HepG2 (cell line): ENCODE results near the gene NFKBIZ. TPM values are rescaled to one million over a fixed set of nuclear protein-coding genes. Genes with fewer than 3 reads are reported as not detected.
A peak's percentile ranks its signal among the peaks of the same experiment; 100 is the strongest.

Source experiments
- ASH2L ChIP-seq: fragments of 300-600, 200-600 bp; sonication (generic); IDR thresholded peaks from 2 replicates; pipeline ENCODE4 v1.7.0; 2017; ENCODE audit warnings: low read depth, mild to moderate bottlenecking, moderate library complexity, mixed read lengths, low read length; ENCODE audit not compliant: insufficient read length
- CBX5 ChIP-seq: sonication (generic); formaldehyde crosslinking; IDR thresholded peaks from 2 replicates; pipeline ENCODE4 v1.4.0; 2020; ENCODE audit warnings: missing genetic modification reagents, borderline replicate concordance
- FOXK1 ChIP-seq: sonication (generic); formaldehyde crosslinking; IDR thresholded peaks from 2 replicates; pipeline ENCODE4 v1.4.0; 2020; ENCODE audit warnings: low read depth, missing genetic modification reagents, borderline replicate concordance
- HHEX ChIP-seq: IDR thresholded peaks from 2 replicates; pipeline ENCODE4 v1.6.1; 2016; ENCODE audit warnings: control low read depth
- KDM1A ChIP-seq: IDR thresholded peaks from 2 replicates; pipeline ENCODE4 v1.6.1; 2016; ENCODE audit warnings: missing compliant biosample characterization
- PAWR ChIP-seq: sonication (generic); formaldehyde crosslinking; IDR thresholded peaks from 2 replicates; pipeline ENCODE4 v1.4.0; 2020; ENCODE audit warnings: missing genetic modification reagents, mild to moderate bottlenecking, borderline replicate concordance
- STAT5B ChIP-seq: sonication (generic); formaldehyde crosslinking; IDR thresholded peaks from 2 replicates; pipeline ENCODE4 v1.4.0; 2020; ENCODE audit warnings: missing genetic modification reagents
- ZEB1 ChIP-seq: IDR thresholded peaks from 2 replicates; pipeline ENCODE4 v1.6.1; 2012; ENCODE audit warnings: mild to moderate bottlenecking, low read depth, inconsistent platforms; ENCODE audit not compliant: insufficient replicate concordance
- ZNF138 ChIP-seq: sonication (generic); formaldehyde crosslinking; IDR thresholded peaks from 2 replicates; pipeline ENCODE4 v1.5.0; 2020; ENCODE audit warnings: mild to moderate bottlenecking, low read depth, missing genetic modification reagents
- ZNF549 ChIP-seq: sonication (generic); formaldehyde crosslinking; IDR thresholded peaks from 2 replicates; pipeline ENCODE4 v1.5.0; 2020; ENCODE audit warnings: missing genetic modification reagents
- ZNF660 ChIP-seq: sonication (generic); formaldehyde crosslinking; IDR thresholded peaks from 2 replicates; pipeline ENCODE4 v1.5.1; 2020; ENCODE audit warnings: mild to moderate bottlenecking, low read depth, missing genetic modification reagents, borderline replicate concordance
- ZNF879 ChIP-seq: sonication (generic); formaldehyde crosslinking; IDR thresholded peaks from 2 replicates; pipeline ENCODE4 v1.8.1; 2023; ENCODE audit warnings: missing genetic modification reagents
- polyA plus RNA-seq, 8 experiments: library from polyadenylated mRNA; depleted of rRNA in 3 of 8; stranded (reverse) in 7 of 8; unstranded in 1 of 8; fragments of >200 nt; fragmentation: Illumina TruSeq in 4 of 8; extraction: Trizol in 4 of 8; gene quantifications; 2 replicates each; pipeline versions ENCODE4 v1.2.1 to v1.2.3, GENCODE V29; 2011 to 2016; ENCODE audit warnings: low read depth in 4 of 8, missing spikeins in 1 of 8, mixed read lengths in 1 of 8; ENCODE audit not compliant: insufficient read depth in 1 of 8
- total RNA-seq, 5 experiments: library from RNA; depleted of rRNA; stranded (reverse); fragments of >200 nt; fragmentation: Illumina TruSeq; extraction: Trizol; gene quantifications; 2 replicates each; pipeline ENCODE4 v1.2.3, GENCODE V29; 2016; ENCODE audit warnings: low read depth in 1 of 5
- TF ChIP-seq, protein P1 (sequence below): sonication (generic); formaldehyde crosslinking; conservative IDR thresholded peaks from 2 replicates; pipeline ENCODE4 v1.4.0; 2020; ENCODE audit warnings: missing genetic modification reagents
- TF ChIP-seq, protein P2 (sequence below): IDR thresholded peaks from 2 replicates; pipeline ENCODE4 v1.6.1; 2012; ENCODE audit warnings: low read depth, low read length, improper control_type of control experiment
- TF ChIP-seq, protein P3 (sequence below): IDR thresholded peaks from 2 replicates; pipeline ENCODE4 v1.6.1; 2016
- TF ChIP-seq, protein P4 (sequence below): sonication (generic); formaldehyde crosslinking; IDR thresholded peaks from 2 replicates; pipeline ENCODE4 v1.9.0; 2021; ENCODE audit warnings: missing genetic modification reagents, mild to moderate bottlenecking, borderline replicate concordance

Gene NFKBIZ
- total and polyA plus RNA-seq, 2 of the 13 experiments (the other 11 are each of a cell fraction or from before 2014, with no cell fraction given), result 25.9 to 60.6 TPM

DNA sequence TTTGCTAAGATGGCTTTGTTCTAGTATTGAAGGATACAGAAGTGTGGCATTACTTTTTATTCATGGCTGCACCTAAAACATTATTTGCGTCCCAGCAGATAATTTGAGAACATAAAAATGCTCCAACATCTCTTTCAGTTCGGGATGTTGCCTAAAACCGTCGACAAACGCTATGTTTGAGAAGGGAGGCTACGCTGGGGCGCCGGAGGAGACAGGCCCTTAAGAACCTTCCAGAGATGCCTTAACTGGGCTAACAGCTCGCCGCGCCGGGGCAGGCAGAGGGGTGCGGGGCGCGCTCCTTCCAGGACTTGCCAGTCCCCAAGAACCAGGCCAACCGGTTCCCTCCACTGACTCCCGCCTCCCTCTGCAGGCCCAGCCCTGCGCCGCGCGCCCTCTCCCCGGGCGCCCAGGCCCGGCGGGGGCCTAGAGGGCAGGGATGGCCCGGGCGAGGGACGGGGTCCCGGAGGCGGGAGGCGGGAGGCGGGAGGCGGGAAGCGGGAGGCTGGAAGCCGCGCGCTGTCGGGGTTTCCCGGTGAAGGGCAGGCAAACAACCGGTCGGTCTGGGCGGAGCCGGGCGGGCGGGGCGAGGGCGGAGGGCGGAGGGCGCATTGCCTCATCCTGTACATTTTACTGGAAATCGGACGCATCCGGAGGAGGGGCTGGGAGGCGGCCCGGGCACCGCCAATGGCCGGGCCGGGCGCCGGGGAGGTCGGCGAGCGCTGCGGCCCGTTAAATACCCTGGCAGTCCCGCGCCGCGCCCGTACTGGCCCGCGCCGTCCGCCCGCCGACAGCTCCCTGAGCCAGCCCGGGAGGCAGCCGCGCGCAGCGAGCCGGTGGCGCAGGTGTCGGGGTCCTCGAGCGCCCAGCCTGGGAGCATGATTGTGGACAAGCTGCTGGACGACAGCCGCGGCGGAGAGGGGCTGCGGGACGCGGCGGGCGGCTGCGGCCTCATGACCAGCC lies at the start of gene NFKBIZ (continued):
- TF ChIP-seq ZEB1, result no peak
- TF ChIP-seq ZNF549 (CRISPR knock-in tag), result no peak; the same call in 1 of the 2 replicates
- TF ChIP-seq ZNF660, result no peak
- TF ChIP-seq, protein P1, sequence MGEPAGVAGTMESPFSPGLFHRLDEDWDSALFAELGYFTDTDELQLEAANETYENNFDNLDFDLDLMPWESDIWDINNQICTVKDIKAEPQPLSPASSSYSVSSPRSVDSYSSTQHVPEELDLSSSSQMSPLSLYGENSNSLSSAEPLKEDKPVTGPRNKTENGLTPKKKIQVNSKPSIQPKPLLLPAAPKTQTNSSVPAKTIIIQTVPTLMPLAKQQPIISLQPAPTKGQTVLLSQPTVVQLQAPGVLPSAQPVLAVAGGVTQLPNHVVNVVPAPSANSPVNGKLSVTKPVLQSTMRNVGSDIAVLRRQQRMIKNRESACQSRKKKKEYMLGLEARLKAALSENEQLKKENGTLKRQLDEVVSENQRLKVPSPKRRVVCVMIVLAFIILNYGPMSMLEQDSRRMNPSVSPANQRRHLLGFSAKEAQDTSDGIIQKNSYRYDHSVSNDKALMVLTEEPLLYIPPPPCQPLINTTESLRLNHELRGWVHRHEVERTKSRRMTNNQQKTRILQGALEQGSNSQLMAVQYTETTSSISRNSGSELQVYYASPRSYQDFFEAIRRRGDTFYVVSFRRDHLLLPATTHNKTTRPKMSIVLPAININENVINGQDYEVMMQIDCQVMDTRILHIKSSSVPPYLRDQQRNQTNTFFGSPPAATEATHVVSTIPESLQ, result no peak
- TF ChIP-seq ASH2L, result peak; percentile 8
- no peak for TF ChIP-seq CBX5 (CRISPR knock-in tag)
- no peak; the same call in 1 of the 2 replicates for TF ChIP-seq FOXK1 (CRISPR knock-in tag)
- no peak for TF ChIP-seq STAT5B (CRISPR knock-in tag)
- TF ChIP-seq, protein P2, sequence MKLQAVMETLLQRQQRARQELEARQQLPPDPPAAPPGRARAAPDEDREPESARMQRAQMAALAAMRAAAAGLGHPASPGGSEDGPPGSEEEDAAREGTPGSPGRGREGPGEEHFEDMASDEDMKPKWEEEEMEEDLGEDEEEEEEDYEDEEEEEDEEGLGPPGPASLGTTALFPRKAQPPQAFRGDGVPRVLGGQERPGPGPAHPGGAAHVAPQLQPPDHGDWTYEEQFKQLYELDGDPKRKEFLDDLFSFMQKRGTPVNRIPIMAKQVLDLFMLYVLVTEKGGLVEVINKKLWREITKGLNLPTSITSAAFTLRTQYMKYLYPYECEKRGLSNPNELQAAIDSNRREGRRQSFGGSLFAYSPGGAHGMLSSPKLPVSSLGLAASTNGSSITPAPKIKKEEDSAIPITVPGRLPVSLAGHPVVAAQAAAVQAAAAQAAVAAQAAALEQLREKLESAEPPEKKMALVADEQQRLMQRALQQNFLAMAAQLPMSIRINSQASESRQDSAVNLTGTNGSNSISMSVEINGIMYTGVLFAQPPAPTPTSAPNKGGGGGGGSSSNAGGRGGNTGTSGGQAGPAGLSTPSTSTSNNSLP, result no peak; the same call in 1 of the 2 replicates
- TF ChIP-seq KDM1A (CRISPR knock-in tag), result no peak
- no peak for TF ChIP-seq PAWR (CRISPR knock-in tag)
- TF ChIP-seq ZNF879, result no peak
- TF ChIP-seq, protein P3, sequence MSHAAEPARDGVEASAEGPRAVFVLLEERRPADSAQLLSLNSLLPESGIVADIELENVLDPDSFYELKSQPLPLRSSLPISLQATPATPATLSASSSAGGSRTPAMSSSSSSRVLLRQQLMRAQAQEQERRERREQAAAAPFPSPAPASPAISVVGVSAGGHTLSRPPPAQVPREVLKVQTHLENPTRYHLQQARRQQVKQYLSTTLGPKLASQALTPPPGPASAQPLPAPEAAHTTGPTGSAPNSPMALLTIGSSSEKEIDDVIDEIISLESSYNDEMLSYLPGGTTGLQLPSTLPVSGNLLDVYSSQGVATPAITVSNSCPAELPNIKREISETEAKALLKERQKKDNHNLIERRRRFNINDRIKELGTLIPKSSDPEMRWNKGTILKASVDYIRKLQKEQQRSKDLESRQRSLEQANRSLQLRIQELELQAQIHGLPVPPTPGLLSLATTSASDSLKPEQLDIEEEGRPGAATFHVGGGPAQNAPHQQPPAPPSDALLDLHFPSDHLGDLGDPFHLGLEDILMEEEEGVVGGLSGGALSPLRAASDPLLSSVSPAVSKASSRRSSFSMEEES (CRISPR knock-in tag), result no peak
- no peak; the same call in 1 of the 2 replicates for TF ChIP-seq HHEX
- TF ChIP-seq ZNF138 (CRISPR knock-in tag), result peak; percentile 84; the same call in 1 of the 2 replicates
- TF ChIP-seq, protein P4, sequence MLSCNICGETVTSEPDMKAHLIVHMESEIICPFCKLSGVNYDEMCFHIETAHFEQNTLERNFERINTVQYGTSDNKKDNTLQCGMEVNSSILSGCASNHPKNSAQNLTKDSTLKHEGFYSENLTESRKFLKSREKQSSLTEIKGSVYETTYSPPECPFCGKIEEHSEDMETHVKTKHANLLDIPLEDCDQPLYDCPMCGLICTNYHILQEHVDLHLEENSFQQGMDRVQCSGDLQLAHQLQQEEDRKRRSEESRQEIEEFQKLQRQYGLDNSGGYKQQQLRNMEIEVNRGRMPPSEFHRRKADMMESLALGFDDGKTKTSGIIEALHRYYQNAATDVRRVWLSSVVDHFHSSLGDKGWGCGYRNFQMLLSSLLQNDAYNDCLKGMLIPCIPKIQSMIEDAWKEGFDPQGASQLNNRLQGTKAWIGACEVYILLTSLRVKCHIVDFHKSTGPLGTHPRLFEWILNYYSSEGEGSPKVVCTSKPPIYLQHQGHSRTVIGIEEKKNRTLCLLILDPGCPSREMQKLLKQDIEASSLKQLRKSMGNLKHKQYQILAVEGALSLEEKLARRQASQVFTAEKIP (CRISPR knock-in tag), result no peak
